ENCODE measurements around the gene USH1C.

Gene USH1C

GRCh38 chr11:17504330-17505107, 39.7 kb downstream of the USH1C start:
- DNase-seq (ENCODE audit: low read depth in 3 of 3), result peak; percentile 56 to 78 (median 71)

DNA sequence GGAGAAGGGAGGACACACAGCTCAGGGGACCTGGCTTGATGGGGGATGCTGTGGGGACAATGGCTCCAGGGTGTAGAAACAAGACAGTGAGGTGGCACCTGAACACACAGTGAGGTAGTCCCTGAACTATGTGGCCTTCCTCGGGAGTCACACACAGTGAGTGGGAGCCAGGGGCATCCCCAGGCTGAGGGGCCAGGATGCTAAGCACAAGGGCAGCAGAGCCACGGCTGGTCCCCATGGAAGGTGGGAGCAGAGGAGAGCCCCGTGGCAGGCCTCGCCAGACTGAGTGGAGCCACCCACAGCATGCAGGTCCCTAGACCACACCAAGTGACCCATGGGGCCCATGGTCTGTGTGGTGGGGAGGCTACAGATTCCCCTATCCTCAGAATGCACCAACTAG, 41.6 kb downstream of the USH1C start:
- DNase-seq (ENCODE audit: low read depth in 3 of 3), result no peak

- DNase-seq (ENCODE audit: low read depth in 3 of 3), result no peak
Measured at GRCh38 chr11:17500673-17501072, 43.5 kb downstream of the USH1C start.

DNA sequence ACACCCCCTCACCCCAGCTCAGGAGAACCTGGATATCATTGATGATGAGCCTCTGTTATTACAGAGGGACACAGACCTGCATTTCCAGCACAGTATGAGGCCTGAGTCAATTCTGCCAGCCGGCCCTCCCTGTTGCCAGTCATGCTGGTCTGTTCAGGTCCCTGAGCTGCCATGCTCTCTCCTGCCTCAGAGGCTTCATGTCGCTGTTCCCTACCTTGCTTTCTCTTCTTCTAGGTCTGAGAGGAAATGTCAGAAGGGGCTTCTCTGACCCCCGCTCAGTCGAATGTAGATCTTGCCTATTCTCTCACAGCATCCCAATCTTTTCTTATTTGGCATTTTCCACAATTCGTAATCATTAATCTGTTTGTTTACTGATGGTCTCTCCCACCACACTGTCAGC, 45.7 kb downstream of the USH1C start:
- no peak for DNase-seq (ENCODE audit: low read depth in 3 of 3)

DNA sequence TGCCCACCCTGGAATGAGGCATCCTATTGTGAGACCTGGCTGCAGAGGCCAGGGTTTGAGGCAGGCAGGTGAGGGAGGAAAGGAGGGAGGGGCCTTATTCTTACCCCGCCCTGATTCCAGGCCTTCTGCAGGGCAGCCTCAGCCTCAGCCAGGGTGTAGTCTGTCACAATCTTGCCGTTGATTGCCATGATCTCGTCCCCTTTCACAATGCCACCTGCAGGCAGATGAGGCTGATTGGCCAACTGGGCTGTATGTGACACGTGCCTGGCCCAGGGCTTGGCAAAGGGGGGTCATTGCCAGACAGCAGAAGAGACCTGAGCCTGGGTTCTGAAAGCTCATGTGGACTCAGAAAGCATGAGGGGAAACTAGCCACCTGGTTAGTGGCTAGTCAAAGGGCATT, 46.2 kb downstream of the USH1C start:
- DNase-seq (ENCODE audit: low read depth in 3 of 3), result no peak

DNA sequence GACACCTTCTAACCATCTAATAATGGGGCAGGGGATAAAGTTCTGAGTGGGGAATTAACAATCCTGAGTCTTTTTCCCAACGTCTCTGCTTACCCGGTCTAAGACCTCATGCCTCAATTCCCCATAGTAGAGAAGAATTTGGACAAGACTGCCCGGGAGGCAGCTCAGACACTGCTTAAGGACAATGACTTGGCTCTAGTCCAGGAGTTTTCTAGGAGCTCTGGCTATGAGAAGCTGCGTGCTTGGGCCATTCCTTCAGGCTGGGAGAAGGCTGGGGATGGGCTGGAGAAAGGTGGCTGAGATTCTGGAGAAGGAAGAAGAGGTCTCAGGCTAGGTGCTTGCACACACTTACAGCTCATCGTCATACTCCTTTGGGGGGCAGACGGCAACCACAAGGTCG, 47.8 kb downstream of the USH1C start:
- DNase-seq (ENCODE audit: low read depth in 3 of 3), result no peak

DNA sequence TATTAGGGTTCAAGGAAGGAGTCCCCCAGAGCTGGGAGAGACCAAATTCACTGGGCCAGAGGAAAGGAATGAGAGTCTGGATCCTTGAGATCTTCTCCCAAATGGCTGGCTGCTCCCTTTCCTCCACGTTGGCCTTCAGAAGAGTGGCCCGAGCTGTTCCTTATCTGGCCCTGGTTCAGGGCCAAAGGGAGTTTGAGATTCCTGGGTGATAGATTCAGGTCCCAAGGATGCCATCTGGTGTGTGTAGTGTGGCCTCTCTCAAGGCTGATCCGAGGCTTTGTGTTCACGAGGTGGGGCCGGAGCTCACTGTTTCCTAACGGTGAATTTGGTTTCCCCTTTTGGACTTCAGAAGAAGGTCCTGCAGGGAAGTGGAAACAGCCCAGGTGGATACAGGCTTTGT, 50.2 kb downstream of the USH1C start:
- DNase-seq (ENCODE audit: low read depth in 3 of 3), result no peak

DNA sequence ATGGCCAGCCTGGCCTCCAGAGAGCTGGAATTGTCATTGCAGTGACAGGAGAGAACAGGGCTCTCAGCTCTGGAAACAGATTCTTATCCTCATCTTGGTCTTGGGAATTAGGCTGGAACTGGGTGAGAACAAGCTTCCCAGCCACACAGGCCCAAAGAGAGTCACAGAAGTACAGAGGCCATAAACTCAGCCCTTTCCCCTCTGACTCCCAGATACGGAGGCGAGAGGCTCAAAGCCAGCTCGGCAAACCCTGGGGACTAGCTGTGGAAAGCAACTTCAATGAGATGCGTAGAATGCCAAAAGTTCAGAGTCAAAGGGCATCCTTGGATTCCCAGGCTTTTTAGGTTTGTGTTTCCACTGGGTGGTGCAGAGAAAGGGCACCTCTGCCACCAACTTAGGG, 53.3 kb downstream of the USH1C start:
- no peak for DNase-seq (ENCODE audit: low read depth in 3 of 3)

- DNase-seq (ENCODE audit: low read depth in 3 of 3), result no peak
Measured at GRCh38 chr11:17490232-17490631, 54.0 kb downstream of the USH1C start.

DNA sequence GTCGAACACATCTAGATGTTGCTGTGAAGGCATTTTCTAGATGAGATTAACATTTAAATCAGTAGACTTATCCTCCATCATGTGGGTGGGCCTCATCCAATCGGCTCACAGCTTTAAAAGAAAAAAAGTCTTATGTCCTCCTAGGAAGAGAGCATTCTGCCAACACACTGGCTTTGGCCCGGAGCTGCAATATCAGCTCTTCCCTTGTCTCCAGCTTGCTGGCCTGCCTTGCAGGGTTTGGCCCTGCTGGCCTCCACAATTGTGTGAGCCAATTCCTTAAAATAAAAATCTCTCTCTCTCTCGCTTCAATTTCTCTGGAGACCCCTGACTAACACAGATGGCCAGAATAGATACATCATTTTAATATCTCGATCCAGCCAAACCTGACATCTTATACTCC, 54.5 kb downstream of the USH1C start:
- no peak for DNase-seq (ENCODE audit: low read depth in 3 of 3)

GRCh38 chr11:17488563-17488962, 55.7 kb downstream of the USH1C start:
- no peak for DNase-seq (ENCODE audit: low read depth in 3 of 3)

- DNase-seq (ENCODE audit: low read depth in 3 of 3), result no peak
Measured at GRCh38 chr11:17486646-17487045, 57.6 kb downstream of the USH1C start.

- no peak for DNase-seq (ENCODE audit: low read depth in 3 of 3)
Measured at GRCh38 chr11:17483505-17483904, 60.7 kb downstream of the USH1C start.

- no peak for DNase-seq (ENCODE audit: low read depth in 3 of 3)
Measured at GRCh38 chr11:17481905-17482304, 62.3 kb downstream of the USH1C start.

GRCh38 chr11:17479284-17480214, 64.7 kb downstream of the USH1C start:
- DNase-seq (ENCODE audit: low read depth in 3 of 3), result no peak

DNA sequence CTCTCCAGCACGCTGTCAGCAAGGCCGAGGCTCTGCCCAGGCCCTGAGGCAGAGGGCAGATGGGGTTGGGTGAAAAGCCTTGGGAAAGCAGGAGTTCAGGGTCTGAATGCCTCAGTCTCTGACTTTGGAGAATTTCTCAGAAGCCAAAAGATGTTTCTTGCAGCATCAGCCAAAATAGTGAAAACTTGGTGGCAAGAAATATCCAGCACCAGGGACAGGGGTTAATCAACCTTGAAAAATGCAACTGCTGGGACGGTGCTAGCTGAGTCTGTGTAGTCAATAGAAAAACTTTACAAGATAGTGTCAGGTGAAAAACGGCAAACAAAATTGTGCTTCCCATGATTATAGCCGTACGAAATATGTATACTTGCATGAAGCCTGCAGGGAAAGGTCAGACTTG, 66.1 kb downstream of the USH1C start:
- DNase-seq (ENCODE audit: low read depth in 3 of 3), result no peak

- DNase-seq (ENCODE audit: low read depth in 3 of 3), result no peak
Measured at GRCh38 chr11:17477361-17477760, 66.9 kb downstream of the USH1C start.

- DNase-seq (ENCODE audit: low read depth in 3 of 3), result no peak
Measured at GRCh38 chr11:17477084-17477333, 67.2 kb downstream of the USH1C start.

GRCh38 chr11:17476317-17477083, 67.7 kb downstream of the USH1C start, which contains the start of gene ABCC8:
ABCC8 (minus strand) TSS chr11:17476845; CDS start chr11:17476776, 69 bp downstream.
- DNase-seq (ENCODE audit: low read depth in 3 of 3), result peak in 1 of 3 donors; percentile 6

GRCh38 chr11:17475666-17476316, 68.4 kb downstream of the USH1C start:
- DNase-seq (ENCODE audit: low read depth in 3 of 3), result no peak

- DNase-seq (ENCODE audit: low read depth in 3 of 3), result no peak
Measured at GRCh38 chr11:17473071-17473744, 71.0 kb downstream of the USH1C start.

Data from stimulated activated CD4-positive, alpha-beta T cell treated with anti-CD3 and anti-CD28 coated beads, TNF-alpha, amount 100 ng/mL, for 48 hours (primary cell).